ENCODE results near the gene CORIN.

CORIN gene

DNA sequence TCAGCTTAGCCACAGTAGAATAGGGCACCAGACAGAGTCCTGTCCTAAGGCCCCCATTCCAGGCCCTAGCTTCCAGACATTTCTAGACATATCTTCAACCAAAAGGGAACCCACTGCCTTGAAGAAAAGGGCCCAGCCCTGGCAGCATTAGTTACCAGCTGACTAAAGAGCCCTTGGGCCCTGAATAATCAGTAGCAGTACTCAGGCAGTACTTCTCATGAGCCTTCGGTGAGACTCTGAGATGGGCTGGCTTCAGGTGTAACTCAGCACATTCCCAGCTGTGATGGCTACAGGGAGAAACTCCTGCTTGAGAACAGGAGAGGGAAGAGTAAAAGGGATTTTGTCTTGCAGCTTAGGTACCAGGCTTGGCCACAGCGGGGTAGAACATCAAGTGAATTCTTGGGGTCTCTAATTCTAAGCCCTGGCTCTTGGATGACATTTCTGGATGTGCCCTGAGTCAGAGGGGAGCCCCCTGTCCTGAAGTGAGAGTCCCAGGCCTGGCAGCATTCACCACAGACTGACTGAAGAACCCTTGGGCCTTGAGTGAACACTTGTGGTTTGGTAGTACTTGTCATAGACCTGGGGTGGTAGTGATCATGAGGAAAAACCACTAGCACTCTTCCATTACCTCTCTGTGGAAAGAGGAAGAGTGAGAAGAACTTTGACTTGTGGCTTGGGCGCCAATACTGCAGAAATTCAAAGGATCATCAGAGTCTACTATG, 182.7 kb downstream of the CORIN start:
- FAIRE-seq (no peak), DNase-seq (ENCODE audit: extremely low spot score, insufficient read length, low read depth) (no peak)

DNA sequence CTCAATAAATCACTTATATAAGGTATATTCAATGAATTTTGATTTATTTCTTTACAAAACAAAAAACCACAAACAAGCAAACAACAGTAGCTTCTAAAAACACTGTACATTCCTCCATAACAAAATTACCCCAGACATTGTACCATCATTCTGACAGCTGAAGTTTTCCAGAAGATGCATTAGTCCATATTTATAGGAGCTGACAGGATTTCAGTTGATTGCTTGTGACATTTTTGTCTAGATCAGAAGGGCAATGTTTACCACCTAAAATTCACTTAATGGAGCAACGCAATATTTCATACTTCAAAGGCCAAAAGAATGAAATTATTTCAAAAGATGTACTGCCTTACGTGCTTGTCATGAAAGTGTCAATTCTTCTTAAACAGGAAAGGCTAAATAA, 185.8 kb downstream of the CORIN start:
- DNase-seq (ENCODE audit: extremely low spot score, insufficient read length, low read depth), result no peak
- FAIRE-seq, result no peak

GRCh38 chr4:47651231-47651630, 186.6 kb downstream of the CORIN start:
- DNase-seq (ENCODE audit: extremely low spot score, insufficient read length, low read depth), result no peak

GRCh38 chr4:47650584-47651130, 187.2 kb downstream of the CORIN start:
- DNase-seq (ENCODE audit: extremely low spot score, insufficient read length, low read depth) (no peak), FAIRE-seq (no peak)

More at GRCh38 chr4:47651231-47651630, 186.6 kb downstream of the CORIN start:
- FAIRE-seq, result no peak

- no peak for DNase-seq (ENCODE audit: extremely low spot score, insufficient read length, low read depth)
- FAIRE-seq, result no peak
Measured at GRCh38 chr4:47647544-47647943, 190.3 kb downstream of the CORIN start.

- no peak for FAIRE-seq
- no peak for DNase-seq (ENCODE audit: extremely low spot score, insufficient read length, low read depth)
Measured at GRCh38 chr4:47647029-47647428, 190.8 kb downstream of the CORIN start.

DNA sequence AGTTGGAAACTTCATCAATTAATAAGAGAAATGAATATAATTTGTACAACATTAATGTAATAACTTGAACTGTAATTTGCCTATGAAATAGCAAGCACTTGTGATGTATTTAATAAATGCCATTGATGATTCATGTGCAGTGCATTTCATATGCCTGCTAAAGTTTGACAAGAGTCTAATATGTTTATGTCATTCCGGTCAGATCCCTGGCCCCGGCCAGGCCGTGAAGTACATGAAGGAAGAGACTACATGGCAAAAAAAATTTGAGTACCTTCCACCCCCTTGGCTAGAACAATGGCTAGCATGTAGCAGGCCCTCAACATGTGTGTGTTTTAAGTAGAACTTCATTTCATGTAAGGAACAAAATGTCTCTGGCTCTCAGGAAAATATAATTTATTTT, 191.5 kb downstream of the CORIN start:
- DNase-seq (ENCODE audit: extremely low spot score, insufficient read length, low read depth), result no peak
- FAIRE-seq, result no peak

DNA sequence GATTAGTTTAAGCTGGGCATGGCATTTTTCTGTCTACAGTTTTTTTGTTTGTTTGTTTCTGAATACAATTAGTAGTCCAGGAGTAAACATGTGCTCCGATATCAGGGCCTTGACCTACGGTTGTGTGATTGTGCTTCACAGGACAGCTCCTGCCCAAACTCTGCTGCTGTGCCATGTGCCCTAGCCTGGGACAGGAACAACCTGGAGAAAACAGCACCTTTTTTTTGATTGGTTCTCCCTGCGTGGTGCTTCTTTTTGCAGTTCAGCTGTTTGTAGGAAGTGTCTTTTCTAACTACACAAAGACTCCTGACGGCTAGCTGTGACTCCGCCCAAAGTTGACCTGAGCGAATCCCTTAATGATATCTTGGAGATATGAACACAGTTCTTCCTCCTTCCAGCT, 194.0 kb downstream of the CORIN start:
- no peak for FAIRE-seq
- no peak for DNase-seq (ENCODE audit: extremely low spot score, insufficient read length, low read depth)

DNA sequence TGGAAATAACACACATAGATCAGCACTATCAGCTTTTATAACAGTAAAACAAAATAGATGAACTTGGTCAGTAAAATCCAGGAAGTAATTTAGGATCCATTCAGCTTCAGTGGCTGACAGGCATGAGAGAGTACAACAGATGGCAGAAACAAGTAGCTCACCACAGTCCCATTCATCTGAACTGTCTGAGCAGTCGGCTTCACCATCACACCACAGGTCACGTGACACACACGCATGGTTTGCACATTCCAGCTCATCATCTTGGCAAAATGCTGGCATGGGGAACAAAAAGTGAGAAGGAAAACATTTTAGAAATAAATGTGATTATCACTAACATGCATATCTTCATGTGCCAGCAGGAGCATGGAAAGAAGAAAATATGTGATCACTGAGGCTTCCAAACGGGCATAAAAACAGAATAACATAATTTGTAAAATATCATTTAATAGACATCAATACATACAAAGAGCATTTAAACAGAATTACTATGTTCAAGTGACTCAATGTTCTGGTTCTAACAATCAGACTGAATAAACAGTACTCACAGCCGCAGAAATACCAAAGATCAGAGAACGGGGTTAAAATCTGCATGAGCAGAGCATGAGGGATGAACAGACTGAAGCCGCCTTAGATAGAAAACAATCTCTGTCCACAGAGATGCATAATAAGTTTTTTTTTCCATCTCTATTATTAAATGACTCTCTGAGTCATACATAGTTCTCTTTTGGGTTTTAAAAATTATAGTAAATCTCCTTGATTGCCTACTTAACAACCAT, 194.7 kb downstream of the CORIN start:
- FAIRE-seq (no peak), DNase-seq (ENCODE audit: extremely low spot score, insufficient read length, low read depth) (no peak)

DNA sequence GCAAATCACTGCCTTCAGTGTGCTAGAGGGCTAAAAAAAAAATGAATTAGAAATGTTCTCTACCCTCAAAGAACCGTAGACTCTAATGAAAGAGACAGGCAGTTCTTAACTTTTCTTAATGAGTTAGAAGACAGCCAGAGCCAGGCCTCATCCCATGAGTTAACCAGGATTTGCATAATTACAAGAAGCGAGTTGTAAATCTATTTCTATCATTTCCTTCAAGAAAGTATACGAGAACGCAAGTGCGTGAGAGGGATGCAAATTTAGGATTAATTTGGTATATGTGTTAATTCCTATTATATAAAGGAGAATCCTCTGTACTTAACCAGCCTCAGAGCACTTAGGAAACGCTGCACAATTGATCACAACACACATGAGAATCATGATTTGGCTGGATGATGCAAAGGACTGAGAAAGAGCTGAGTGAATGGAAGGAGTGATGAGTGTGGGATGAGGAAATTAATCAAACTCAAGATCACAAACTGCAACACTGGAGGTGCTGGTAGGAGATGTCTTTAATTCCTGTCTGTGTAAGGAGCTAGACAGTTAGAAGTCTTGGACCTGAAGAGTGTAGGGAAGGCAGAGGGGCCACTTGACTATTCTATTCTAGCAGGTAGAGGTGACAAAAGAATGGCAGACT, 195.6 kb downstream of the CORIN start:
- FAIRE-seq (no peak), DNase-seq (ENCODE audit: extremely low spot score, insufficient read length, low read depth) (no peak)

- no peak for FAIRE-seq
Measured at GRCh38 chr4:47641755-47642154, 196.1 kb downstream of the CORIN start.

DNA sequence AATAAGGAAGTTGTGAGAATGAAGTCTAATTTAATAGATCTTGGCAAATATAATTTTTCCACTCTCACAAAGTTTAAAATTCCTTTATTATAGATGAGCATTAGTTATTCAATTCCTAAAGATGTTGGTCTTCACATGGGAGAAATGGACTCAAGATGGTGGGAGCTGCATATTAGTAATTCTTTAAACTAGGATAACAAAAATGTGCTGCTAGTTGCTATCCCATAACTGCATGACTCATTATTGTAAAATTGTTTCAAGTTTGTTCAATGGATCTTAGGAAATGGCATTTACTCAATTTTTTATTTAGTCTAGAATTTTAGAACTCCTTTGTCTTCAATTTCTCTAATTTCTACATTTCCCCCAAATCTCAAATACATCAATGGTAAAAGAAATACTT, 197.0 kb downstream of the CORIN start:
- DNase-seq (ENCODE audit: extremely low spot score, insufficient read length, low read depth) (no peak), FAIRE-seq (no peak)

More at GRCh38 chr4:47641755-47642154, 196.1 kb downstream of the CORIN start:
- DNase-seq (ENCODE audit: extremely low spot score, insufficient read length, low read depth), result no peak

- no peak for DNase-seq (ENCODE audit: extremely low spot score, insufficient read length, low read depth)
- no peak for FAIRE-seq
Measured at GRCh38 chr4:47639531-47639930, 198.3 kb downstream of the CORIN start.

DNA sequence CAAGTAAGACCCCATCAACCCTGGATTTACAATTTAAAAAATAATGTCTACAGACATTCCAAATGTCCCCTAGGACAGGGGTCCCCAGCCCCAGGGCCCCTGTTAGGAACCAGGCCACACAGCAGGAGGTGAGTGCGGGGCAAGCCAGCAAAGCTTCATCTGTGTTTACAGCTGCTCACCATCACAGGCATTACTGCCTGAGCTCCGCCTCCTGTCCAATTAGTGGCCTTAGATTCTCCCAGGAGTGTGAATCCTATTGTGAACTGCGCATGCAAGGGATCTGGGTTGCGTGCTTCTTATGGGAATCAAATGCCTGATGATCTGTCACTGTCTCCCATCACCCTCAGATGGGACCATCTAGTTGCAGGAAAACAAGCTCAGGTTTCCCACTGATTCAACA, 206.7 kb downstream of the CORIN start:
- FAIRE-seq (no peak), DNase-seq (ENCODE audit: extremely low spot score, insufficient read length, low read depth) (no peak)

DNA sequence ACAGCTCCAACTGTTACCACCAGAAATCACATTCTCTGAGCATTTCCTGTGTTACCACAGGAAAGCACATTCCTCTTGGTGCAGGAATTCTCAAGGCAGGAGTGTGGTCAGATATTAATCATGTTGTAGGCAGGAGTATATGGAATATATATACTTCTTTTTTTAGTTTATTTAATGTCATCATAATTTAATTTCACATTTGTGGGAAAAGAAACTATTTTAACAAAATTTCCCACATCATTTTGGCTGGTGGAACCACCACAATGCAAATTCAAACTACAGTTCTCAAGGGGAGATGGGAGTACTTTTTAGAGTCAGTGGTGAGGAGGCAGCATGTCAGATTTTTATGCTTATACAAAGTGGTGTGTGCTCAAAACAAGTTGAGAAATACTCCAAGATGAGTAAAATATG, 213.8 kb downstream of the CORIN start:
- DNase-seq (ENCODE audit: extremely low spot score, insufficient read length, low read depth), result no peak
- no peak for FAIRE-seq

GRCh38 chr4:47621181-47621580, 216.7 kb downstream of the CORIN start:
- DNase-seq (ENCODE audit: extremely low spot score, insufficient read length, low read depth) (no peak), FAIRE-seq (no peak)

DNA sequence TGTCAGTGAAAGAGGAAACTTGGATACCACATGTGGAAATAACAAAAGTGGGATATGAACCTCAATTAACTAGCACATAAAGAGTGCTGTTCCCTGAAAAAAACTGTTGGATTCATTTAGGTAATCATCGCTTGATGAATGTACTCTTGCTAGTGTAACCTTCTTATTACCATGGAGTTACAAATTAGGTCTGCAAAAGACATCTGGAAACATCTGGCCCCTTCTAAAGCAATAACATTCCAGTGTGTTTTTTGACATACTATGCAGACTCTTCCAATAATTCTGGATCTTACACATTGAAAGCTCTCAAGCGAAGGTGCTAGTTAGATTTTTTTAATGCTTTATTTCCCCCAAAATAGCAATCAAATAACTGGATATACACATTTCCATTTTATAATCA, 218.2 kb downstream of the CORIN start:
- no peak for FAIRE-seq
- DNase-seq (ENCODE audit: extremely low spot score, insufficient read length, low read depth), result no peak

DNA sequence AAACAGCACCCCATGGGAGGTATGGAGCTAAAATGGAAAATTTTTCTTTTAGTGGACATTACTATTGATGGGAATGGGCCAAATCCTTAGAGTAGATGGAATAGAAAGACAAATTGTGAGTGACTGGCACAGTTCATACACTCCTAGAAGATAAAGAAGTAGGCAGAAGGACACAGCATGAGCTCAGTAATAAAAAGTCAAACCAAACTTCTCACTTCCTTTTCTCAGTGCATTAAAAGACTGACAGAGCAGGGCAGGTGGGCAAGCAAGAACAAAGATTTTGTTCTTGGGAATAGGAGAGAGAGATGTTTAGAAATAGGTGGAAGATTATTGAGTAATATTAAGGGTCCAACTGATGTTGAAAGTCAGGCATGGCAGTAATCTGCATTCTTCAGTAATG, 220.3 kb downstream of the CORIN start:
- FAIRE-seq (no peak), DNase-seq (ENCODE audit: extremely low spot score, insufficient read length, low read depth) (no peak)

GRCh38 chr4:47615385-47615784, 222.5 kb downstream of the CORIN start:
- FAIRE-seq (no peak), DNase-seq (ENCODE audit: extremely low spot score, insufficient read length, low read depth) (no peak)

DNA sequence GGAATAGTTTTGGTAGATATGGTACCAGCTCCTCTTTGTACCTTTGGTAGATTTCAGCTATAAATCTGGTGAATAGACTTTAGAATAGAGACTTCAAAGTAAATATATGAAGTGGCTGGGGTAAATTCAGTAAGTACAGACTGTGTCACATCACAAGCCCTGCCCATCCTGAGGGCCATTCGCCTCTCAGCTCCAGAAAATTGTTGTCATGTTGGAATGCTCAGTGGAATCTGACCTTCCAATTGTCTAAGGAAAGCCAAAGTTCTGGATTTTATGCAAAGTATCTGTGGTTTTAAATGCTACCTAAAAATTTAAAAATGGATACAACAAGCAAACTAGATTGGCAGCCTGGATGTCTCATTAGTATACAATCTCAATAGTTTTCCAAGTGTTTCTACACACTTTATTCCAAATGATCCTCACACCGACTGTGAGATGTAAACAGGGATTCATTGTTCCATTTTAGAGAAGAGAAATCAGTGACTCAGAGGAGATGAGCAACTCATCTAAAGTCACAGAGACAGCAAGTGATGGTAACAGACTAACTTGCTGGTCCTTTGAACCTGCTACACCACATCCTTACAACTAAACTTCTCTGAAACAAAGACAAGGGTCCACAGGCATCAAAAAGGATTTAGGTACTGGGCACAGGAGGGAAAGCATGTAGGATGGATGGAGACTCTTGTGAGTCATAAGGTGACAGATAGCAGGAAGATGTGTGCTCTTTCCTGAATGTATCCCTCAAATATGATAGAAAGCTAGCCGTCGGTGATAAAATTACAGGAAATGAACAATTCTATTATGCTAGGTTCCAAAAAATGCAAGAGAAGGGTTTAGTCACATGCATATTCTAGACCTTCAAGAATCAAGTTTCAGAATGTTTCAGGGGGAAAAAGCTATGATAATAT, 225.5 kb downstream of the CORIN start:
- DNase-seq (ENCODE audit: extremely low spot score, insufficient read length, low read depth), result no peak
- FAIRE-seq, result no peak
